GM21825 (cell line): ENCODE results near the gene GJA5.

Source experiments
- ATAC-seq: cut with Tn5 transposase; IDR thresholded peaks from one replicate; pipeline ENCODE4 v1.9.1; 2021; ENCODE audit warnings: mild to moderate bottlenecking, moderate library complexity; ENCODE audit not compliant: unreplicated experiment

Gene GJA5

GRCh38 chr1:147760481-147761260 is at the start of gene GJA5:
TSS of gene GJA5 (minus strand) at chr1:147760602. CDS start at chr1:147759238, 1,364 bp downstream.
- no peak for ATAC-seq

DNA sequence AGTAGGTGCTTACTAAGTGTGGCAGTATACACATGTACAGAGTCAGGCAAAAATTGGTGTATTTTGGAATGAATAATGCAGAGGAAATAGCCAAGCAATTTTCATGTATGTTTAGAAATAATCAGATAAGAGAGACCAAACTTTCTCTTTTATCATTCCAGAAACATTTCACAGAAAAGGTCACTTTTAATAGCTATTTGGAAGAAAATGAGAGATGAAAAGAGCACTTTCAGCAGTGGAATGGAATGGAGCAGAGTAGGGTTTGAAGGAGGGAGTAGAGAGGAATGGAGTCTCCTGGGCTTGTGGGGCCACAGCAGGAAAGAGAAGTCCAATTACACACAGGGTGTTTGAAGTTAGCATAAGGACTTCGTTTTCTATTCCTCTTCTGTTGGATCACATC is 48.8 kb upstream of the GJA5 start:
- ATAC-seq = no peak

DNA sequence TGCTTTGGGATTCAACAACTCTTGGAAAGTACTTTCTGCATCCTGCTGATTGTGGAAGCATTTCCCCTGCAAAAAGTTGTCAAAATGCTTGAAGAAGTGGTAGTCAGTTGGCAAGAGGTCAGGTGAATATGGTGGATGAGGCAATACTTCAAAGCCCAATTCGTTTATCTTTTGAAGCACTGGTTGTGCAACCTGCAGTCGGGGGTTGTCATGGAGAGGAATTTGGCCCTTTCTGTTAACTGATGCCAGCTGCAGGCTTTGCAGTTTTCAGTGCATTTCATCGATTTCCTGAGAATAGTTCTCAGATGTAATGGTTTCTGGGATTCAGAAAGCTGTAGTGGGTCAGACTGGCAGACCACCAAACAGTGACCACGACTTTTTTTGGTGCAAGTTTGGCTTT is 47.6 kb upstream of the GJA5 start:
- no peak for ATAC-seq

DNA sequence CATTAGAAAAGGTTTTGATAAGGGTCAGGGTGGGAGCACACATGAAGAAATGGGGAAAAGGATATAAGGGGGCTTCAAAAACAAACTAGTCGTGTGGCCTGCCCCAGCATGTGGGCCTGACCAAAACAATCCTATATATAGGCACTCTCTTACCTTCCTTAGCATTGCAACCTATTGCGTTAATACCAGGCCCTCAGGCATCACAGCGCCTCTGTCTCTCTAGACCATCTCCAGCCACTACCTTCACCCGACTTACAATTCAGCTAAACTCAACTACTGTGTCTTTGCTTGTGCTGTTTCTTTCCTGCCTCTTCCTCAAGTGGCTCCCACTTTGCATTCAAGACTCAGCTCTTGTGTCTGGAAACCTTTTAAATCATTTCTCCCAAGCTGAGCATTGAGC is 47.0 kb upstream of the GJA5 start:
- no peak for ATAC-seq

DNA sequence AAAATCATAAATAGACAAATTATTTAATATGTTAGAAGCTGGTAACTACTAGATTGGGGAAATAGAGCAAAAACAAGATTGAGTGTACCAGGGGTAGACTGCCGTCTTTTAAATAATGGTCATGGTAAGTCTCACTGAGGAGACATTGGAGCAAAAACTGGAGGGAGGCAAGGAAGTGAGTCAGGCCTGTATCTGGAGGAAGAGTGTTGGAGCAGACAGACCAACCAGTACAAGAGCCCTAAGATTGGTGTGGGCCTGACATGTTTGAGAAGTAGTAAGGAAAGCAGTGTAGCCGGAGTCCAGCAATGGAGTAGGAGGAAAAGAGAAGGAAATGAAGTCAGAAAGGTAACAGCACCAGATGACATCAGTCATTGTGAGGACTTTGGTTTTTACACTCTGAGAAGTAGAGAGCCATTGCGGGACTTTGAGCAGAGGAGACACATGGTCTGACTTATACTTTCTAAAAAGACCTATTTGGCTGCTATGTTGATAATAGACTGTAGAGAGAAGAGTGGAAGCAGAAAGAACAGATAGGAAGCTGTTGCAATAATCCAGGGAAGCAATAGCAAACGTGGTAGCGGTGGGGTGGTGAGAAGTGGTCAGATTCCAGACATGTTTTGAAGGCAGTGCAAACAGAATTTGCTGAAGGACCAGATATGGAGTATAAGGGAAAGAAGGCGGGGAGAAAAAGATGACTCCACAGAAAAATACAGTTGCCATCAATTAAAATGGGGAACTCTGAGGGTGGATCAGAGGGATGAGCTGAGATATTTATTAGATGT is 44.7 kb upstream of the GJA5 start:
- ATAC-seq = no peak

DNA sequence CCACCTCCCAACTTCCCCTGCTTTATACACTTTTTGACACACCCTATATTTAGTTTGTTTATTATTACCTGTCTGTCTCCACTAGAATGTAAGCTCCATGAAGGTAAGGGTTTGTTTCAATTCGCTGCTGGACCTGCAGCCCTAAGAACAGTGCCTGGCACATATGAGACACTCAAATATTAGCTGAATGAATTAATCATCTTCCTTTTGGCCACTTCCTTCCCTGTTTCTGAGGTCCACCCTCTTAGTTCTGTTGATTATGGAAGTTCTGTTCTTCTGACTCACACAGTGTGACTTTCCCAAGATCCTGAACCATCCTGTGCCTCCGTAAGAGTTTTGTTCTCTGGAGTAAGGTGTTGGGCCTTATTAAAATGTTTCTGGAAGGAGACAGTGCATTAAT is 40.4 kb upstream of the GJA5 start:
- no peak for ATAC-seq

- no peak for ATAC-seq
Measured at GRCh38 chr1:147798731-147799130, 38.3 kb upstream of the GJA5 start.

DNA sequence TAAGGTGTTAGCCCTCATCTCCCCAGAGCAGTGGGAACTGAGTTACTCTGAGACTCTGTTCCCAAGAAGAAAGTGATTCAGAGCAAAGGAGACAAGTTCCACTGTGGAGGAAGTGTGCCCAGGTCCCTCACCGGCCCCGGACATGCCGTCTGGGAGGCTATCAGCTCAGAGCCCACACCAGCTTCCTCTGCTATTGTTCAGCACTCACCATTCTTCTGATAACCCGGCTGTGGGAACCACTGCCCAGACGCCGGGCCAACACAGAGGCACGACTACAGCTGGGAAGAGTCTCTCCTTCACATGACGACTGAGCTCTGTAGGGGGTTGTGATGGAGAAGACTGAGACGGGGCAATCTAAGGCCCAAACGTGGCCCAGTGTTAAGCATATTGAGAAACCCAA is 34.2 kb upstream of the GJA5 start:
- ATAC-seq = no peak

DNA sequence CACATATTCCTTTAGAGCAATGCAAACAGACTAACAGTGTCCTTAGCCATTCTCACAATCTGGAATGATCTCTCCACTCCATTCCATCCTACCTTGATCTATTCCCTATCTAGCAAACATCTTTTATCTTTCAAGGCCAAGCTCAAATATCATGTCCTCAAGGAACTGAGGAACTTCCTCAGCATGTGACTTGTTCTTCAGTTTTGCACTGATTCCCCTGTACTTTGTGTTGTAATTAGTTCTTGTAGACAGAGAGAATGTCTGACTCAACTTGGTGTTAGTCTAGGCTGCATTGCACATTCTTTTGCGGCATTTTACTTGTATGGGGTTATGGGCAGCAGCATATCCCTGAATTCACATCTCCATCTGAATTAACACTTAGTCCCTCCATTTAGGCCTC is 31.5 kb upstream of the GJA5 start:
- no peak for ATAC-seq

- ATAC-seq = no peak
Measured at GRCh38 chr1:147787765-147788164, 27.4 kb upstream of the GJA5 start.

DNA sequence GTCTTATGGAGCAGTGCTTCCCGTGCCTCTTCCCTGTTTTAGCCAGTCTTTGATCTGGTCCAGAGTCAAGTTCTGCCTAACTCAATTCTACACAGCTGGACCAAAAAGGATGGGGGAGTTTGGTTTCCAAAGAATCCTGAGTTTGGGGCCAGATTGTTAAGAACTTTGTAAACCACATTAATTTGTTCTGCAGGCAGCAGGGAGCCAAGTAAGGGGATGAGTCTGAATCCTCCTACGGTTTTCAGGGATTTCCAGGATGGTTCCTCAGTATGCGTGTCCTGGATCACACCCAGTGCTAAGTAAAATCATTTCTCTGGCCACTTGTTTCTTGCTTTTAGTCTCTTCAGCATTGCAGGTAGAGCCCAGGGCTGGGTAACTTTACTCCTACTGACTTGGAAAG is 26.1 kb upstream of the GJA5 start:
- ATAC-seq = no peak

- no peak for ATAC-seq
Measured at GRCh38 chr1:147785794-147786506, 25.5 kb upstream of the GJA5 start.

- no peak for ATAC-seq
Measured at GRCh38 chr1:147784941-147785340, 24.5 kb upstream of the GJA5 start.

DNA sequence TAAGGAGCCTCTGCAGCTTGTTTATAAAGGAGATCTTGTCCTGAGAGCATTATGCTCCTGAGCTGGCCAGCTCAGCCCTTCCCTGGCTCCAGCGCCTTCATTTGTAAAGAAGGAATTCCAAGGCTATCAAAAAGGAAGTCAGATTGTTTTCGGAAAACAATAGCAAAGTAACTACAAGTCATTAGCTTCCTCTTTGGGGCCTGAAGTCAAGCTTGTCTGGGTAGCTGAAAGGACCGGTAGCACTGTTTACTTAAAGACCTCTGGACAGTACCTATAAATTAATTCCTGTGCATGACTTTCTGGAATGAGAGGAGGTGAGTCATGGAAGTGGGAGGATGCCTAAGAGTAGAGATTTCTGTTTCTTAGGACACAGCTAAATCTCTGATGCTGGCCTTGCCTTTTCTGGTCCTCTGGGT is 20.7 kb upstream of the GJA5 start:
- no peak for ATAC-seq

GRCh38 chr1:147777694-147778093 is 17.3 kb upstream of the GJA5 start:
- no peak for ATAC-seq

GRCh38 chr1:147773215-147773715 is 12.9 kb upstream of the GJA5 start:
- no peak for ATAC-seq

DNA sequence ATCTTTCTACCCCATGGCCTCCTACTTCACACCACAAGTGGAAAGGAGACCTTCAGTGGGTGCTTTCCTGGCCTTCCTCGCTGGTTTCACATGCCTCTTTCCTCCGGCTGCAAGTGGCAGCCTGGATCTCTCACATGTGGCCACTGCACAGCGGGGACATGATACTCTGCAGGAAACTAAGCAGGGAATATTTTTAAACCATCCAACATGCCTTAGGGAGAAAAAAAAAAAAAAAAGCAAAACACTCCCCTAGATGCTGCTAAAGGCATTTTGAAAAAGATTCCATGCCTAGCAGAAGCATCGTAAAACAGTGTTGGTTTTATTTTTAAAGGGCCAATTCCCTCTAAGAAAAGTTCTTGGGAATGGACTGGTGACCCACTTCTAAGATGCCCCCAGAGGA is 12.2 kb upstream of the GJA5 start:
- no peak for ATAC-seq

DNA sequence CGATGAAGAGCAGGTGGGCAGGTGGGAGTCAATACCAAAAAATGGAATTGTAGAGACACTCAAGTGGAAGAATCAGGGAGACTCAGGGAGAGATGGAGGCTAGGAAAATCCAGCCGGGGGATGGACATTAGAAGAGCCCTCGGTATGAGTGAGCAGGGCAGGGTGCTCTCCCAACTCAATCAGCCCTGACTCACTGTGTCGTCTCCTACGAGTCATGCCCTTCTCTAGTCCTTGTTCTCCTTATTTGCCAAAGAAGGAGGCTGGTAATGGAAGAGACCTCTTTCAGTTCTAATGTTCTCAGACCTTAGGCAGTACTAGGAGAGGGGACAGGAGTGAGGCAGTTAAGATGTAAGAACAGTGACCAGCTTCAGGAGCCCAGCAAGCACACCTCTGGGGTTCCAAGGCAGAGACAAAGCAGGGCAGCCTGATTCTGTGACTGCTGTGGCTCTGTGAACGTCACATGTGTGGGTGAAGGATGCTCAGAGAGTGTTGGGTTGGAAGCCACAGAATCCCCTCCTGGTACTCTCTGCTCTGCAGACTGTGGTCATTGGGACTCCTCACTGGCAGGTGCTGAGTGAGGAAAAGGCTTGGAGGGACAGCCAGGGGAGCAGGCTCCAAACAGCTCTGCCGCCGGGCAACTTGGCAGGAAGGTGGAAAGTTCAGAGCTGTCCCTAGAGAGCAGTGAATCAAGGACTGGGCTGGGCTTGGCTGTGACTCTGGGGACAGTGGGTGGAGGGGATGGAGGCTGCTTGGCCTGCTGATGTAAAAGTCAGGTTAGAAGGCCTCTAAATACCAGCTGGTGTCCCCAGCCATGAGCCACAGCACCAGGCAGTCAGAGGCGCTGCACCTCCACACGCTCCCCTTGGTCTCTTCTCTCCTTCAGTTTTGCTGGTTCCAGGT is 11.1 kb upstream of the GJA5 start:
- ATAC-seq = no peak

GRCh38 chr1:147769106-147769505 is 8.7 kb upstream of the GJA5 start:
- ATAC-seq = no peak

DNA sequence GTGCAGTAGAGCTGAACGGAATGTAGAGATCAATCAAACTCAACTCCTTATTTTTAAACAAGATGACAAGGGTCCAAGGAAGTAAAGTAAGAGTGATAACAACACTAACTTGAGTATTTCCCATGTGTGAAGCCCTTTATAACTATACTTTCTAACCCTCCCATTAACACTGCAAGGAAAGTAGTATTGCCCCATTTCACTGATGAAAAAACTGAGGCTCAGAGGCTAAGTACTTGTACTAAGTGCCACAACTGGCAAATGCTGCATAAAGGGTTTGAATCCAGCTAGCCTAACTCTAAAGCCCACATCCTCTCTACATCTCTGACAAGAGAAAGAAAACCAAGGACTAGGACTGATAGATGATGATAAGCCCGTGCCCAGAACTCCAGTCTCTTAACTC is 8.2 kb upstream of the GJA5 start:
- ATAC-seq = no peak

DNA sequence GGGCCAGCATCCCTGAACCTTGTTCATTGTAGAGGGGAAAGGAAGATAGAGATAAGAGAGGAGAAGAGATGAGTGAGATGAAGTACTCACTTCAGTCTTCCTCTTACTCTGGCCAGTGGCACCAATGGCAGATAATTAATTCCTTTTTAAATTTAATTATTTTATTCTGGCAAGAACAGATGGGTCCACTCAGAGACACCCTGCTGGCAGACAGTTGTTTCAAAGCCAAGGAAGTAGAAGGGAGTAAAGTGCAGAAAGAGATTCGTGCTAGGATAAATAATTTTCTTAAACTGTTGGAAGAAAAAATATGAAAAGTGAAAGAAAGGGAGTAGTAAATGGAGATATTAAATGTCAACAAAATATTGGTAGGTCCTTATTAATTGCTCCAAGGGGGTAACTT is 7.7 kb upstream of the GJA5 start:
- ATAC-seq = no peak
